SK-N-MC (cell line): ENCODE measurements around the gene IL10RB.

ENCODE experiments used
- DNase-seq: peaks from one replicate; pipeline ENCODE4 v3.0.0-alpha.2; 2011; ENCODE audit warnings: low read depth, low spot score
- H3K27ac ChIP-seq: fragments of 200-600 bp; sonication (generic); 2 replicates; pipeline ENCODE4 v1.5.1; 2016; ENCODE audit warnings: mixed run types
- H3K36me3 ChIP-seq: fragments of 200-600 bp; sonication (generic); 2 replicates; pipeline ENCODE4 v1.6.1; 2017; ENCODE audit warnings: antibody characterized with exemption, low read length, mixed read lengths; ENCODE audit not compliant: insufficient read depth
- H3K4me3 ChIP-seq: fragments of 200-600 bp; sonication (generic); 2 replicates; pipeline ENCODE4 v1.5.1; 2016
- H3K9ac ChIP-seq: fragments of 200-600 bp; sonication (generic); 2 replicates; pipeline ENCODE4 v1.8.0; 2017; ENCODE audit warnings: mixed run types, mixed read lengths; ENCODE audit not compliant: insufficient read length
- H3K9me3 ChIP-seq: fragments of 200-600 bp; sonication (generic); 2 replicates; pipeline ENCODE4 v1.6.1; 2017; ENCODE audit warnings: low read depth, mild to moderate bottlenecking, antibody characterized with exemption, low read length, moderate library complexity, mixed read lengths
- EZH2 ChIP-seq: fragments of 200-600 bp; sonication (generic); IDR thresholded peaks from one replicate; pipeline ENCODE4 v1.6.1; 2017; ENCODE audit warnings: antibody characterized with exemption
- FOXP2 ChIP-seq: optimal IDR thresholded peaks from 2 replicates; pipeline ENCODE3; 2011; ENCODE audit warnings: mild to moderate bottlenecking, moderate library complexity; ENCODE audit not compliant: insufficient read depth; ENCODE audit errors: extremely low read length, control extremely low read depth
- POLR2AphosphoS5 ChIP-seq: IDR thresholded peaks from 2 replicates; pipeline ENCODE4 v1.6.1; 2012; ENCODE audit warnings: mild to moderate bottlenecking, low read depth, low read length, borderline replicate concordance

The IL10RB gene

DNA sequence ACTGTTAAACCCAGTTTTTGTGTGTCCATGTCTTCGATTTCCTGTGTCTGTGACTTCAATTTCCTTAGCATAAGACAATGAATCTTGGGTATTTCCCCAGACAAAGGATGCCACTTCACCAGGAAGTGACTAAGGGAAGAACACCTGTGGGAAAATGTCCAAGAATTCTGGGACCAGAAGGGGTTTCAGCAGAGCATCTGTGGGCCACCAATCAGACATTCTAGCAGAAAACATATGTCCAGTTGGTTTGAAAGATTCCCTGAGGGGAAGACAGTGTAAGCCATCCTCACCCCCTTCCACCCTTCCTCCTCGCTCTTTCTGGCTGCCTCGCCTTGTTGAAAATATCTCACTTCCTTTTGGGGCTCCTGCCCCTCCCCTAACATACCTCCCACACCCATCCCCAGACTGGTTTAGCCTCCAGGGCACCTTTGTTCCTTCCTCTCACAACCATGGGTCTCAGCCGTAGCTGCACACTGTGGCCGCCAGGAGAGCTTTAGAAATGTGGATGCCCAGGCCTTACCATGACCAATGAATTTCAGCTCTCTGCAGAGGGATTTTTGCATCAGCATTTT, 33.1 kb downstream of the IL10RB start:
- Histone ChIP-seq H3K9ac (no peak overlapping the region), H3K27ac (no peak overlapping the region), H3K36me3 (no peaks in the 10 kb centered on the region), H3K4me3 (no peak overlapping the region), H3K9me3 (no peaks in the 10 kb centered on the region)
- DNase-seq, result no peak
- TF ChIP-seq POLR2AphosphoS5 (no peak), FOXP2 (no peak), EZH2 (no peak)

DNA sequence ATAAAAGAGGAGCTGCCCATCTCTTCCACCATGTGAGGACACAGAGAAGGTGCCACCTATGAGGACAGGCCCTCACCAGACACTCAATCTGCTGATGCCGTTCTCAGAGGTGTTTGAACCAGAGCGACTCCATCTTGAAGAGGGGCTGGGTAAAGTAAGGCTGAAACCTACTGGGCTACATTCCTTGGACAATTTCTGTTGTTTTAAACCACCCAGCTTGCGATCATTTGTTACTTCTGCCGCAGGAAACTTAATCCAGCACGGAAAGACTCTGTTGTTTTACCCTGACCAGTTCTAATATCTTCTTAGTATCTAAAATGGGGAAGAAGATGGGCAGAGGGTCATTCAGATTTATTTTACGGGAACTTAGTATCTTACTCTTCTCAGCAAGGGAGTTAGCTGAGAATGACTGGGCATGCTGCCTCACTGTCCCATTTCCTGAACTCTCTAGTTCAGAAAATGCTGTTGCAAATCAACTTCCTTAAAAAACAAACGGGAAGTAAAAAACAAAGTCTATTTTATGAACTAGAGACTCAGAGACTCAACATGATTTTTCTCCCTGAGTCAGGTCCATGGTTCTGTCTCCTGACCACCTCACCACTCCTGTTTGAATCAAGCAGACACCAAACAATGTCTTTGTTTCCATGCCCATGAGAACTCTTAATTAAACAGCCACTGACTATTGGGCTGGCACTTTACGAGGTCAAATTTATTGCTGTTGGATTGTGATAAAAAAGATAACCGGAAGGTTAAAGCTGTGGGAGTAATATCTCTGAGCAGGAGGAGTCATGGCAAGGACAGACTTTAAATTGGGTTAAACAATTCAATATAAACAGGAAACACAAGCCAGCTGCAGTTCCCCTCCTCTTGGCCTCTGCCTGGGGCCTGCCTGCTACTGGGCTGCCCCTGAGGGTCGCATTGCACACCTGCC, 34.8 kb downstream of the IL10RB start:
- TF ChIP-seq POLR2AphosphoS5 (no peak), EZH2 (no peak), FOXP2 (no peak)
- Histone ChIP-seq H3K9ac (no peak overlapping the region), H3K9me3 (no peaks in the 10 kb centered on the region), H3K36me3 (no peaks in the 10 kb centered on the region), H3K27ac (no peak overlapping the region), H3K4me3 (no peak overlapping the region)
- DNase-seq, result no peak

DNA sequence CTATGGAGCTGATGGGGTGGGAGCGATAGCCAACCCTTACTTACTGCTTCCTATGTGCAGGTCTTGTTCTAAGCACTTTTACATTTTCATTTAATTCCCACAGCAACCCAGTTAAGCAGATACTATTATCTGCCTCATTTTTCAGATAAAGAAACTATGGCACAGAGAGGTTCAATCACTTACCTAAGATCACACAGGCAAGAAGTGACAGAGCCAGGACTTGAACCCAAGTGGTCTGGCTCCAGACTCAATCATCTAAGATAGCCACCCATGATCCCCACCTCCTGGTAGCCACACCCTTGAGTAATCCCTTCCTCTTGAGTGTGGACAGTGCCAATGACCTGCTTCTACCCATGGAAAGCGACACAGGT, 35.5 kb downstream of the IL10RB start:
- no peak overlapping the region for H3K4me3 ChIP-seq
- no peaks in the 10 kb centered on the region for H3K36me3 ChIP-seq
- no peak for DNase-seq
- H3K9me3 ChIP-seq, result no peaks in the 10 kb centered on the region
- H3K9ac ChIP-seq, result no peak overlapping the region
- no peak overlapping the region for H3K27ac ChIP-seq
- TF ChIP-seq POLR2AphosphoS5 (no peak), FOXP2 (no peak), EZH2 (no peak)

- no peak overlapping the region for H3K4me3 ChIP-seq
- no peaks in the 10 kb centered on the region for H3K36me3 ChIP-seq
- no peak overlapping the region for H3K27ac ChIP-seq
- no peak overlapping the region for H3K9ac ChIP-seq
- TF ChIP-seq EZH2 (no peak), FOXP2 (no peak), POLR2AphosphoS5 (no peak)
- H3K9me3 ChIP-seq, result no peaks in the 10 kb centered on the region
- no peak for DNase-seq
These were observed 35.9 kb downstream of the IL10RB start for GRCh38 chr21:33302055-33302454.

DNA sequence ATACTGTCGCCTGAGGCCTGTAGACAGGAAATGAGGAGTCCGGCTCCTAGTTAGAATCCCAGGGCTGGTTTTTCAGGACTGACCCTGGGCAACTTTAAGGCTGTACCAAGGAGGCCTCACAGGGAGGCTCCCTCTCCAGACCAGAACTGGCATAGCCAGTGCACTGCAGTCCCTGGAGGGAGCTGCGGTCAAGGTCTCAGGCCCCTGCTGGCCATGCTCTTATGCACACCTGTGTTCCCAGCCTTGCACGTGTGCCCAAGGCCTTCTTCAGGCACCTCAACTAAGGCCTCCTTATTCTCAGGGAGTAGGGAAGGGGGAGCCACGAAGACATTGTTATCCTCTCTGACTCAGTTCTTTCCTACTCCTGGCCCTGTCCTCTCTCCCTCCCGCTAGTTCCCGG, 36.6 kb downstream of the IL10RB start:
- no peaks in the 10 kb centered on the region for H3K36me3 ChIP-seq
- H3K27ac ChIP-seq, result no peak overlapping the region
- H3K4me3 ChIP-seq, result no peak overlapping the region
- TF ChIP-seq FOXP2 (no peak), EZH2 (no peak), POLR2AphosphoS5 (no peak)
- H3K9ac ChIP-seq, result no peak overlapping the region
- no peak for DNase-seq
- no peaks in the 10 kb centered on the region for H3K9me3 ChIP-seq

DNA sequence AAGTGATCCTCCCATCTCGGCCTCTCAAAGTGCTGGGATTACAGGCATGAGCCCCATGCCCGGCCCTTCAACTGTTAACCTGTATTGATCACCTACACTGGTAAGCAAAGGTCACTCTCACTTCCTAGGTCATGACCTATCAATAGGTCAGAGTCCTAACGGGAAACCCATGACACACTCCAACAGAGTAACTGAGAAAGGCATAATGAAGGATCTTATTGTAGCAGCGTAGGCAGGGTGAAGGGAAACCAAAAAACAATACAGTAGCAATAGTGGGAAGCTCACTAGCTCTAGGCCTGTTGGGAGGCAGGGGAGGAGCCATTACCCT, 39.1 kb downstream of the IL10RB start:
- Histone ChIP-seq H3K4me3 (no peak overlapping the region), H3K9me3 (no peaks in the 10 kb centered on the region), H3K27ac (no peak overlapping the region), H3K36me3 (no peaks in the 10 kb centered on the region), H3K9ac (no peak overlapping the region)
- DNase-seq, result no peak
- no peak for TF ChIP-seq EZH2
- TF ChIP-seq POLR2AphosphoS5, result no peak
- no peak for TF ChIP-seq FOXP2

GRCh38 chr21:33305938-33306337, 39.8 kb downstream of the IL10RB start:
- Histone ChIP-seq H3K4me3 (no peak overlapping the region), H3K36me3 (no peaks in the 10 kb centered on the region), H3K9ac (no peak overlapping the region), H3K9me3 (no peaks in the 10 kb centered on the region), H3K27ac (no peak overlapping the region)
- TF ChIP-seq POLR2AphosphoS5 (no peak), FOXP2 (no peak), EZH2 (no peak)
- DNase-seq, result no peak

DNA sequence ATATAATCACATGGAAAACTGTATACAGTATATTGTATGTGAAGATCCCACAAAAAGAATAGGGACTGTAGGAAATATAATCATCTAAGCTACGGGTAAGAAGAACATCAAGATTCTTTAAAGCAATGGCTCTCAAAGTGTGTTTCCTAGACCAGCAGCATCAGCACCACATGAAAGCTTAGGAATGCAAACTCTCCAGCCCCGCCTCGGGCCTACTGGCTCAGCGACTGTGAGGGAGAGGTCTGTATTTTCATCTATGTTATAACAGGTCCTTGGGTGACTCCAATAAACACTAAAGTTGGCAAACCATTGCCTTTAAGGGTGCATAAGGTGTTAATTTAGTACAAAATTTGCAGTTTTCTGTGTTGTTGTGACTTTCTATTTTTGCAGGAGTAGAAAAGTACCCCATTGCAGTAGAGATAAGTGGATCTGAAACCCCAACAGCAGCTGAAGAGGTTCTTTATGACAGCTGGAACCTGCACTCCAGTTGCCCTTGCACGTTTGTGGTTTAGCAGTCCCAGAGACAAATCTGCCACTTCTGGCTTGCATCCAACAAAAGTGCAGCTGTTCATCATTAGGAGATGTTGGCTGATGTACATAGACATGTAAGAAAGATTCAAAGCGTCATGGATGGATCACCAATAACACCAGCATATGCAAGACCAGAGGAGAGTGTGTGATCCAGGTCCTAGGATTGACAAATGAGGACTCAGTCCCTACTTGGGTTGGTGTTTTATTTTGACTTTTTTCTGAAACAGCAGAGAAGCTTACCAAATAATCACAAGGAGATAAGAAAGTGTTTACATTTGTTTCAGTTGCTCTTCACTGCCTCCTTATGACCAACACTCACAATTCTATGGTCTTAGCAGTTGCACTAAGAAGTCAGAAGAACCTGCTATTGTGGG, 42.7 kb downstream of the IL10RB start:
- H3K36me3 ChIP-seq, result no peaks in the 10 kb centered on the region
- no peak overlapping the region for H3K9ac ChIP-seq
- TF ChIP-seq POLR2AphosphoS5 (no peak), EZH2 (no peak), FOXP2 (no peak)
- no peaks in the 10 kb centered on the region for H3K9me3 ChIP-seq
- no peak overlapping the region for H3K27ac ChIP-seq
- no peak for DNase-seq
- H3K4me3 ChIP-seq, result no peak overlapping the region
